Activated T-cell treated with anti-CD3 and anti-CD28 coated beads, Interleukin-2, amount 50 U/mL, for 72 hours (primary cell): ENCODE results near the gene EBP. TPM values are rescaled to one million over a fixed set of nuclear protein-coding genes. Genes with fewer than 3 reads are reported as not detected.

Source experiments
- ATAC-seq, 2 donors: fragments of 150-1000 bp; cut with Tn5 transposase; replicated peaks in 1 of 2; 2 replicates each; pipeline ENCODE4 v1.10.0; 2021; ENCODE audit warnings: moderate library complexity in 2 of 2, mild to moderate bottlenecking in 1 of 2
- DNase-seq, 2 donors: peaks; one replicate each; pipeline ENCODE4 v3.0.0; 2021 to 2022; ENCODE audit warnings: mixed read lengths in 1 of 2
- H3K27ac Mint-ChIP-seq: one replicate; pipeline ENCODE4 v1.8.0; 2022; ENCODE audit warnings: mild to moderate bottlenecking, moderate library complexity, mixed read lengths
- H3K27me3 Mint-ChIP-seq: one replicate; pipeline ENCODE4 v1.8.0; 2022; ENCODE audit warnings: low read depth, mixed read lengths
- H3K36me3 Mint-ChIP-seq, 2 donors: one replicate each; pipeline ENCODE4 v1.8.0; 2022; ENCODE audit warnings: mixed read lengths in 2 of 2, mild to moderate bottlenecking in 1 of 2; ENCODE audit not compliant: insufficient read depth in 2 of 2
- H3K4me1 Mint-ChIP-seq: one replicate; pipeline ENCODE4 v1.8.0; 2022; ENCODE audit warnings: low read depth, mixed read lengths
- H3K4me3 Mint-ChIP-seq, 2 donors: one replicate each; pipeline ENCODE4 v1.8.0; 2022; ENCODE audit warnings: mild to moderate bottlenecking in 2 of 2, mixed read lengths in 2 of 2, moderate library complexity in 2 of 2
- H3K9me3 Mint-ChIP-seq, 2 donors: one replicate each; pipeline ENCODE4 v1.8.0; 2022; ENCODE audit warnings: mixed read lengths in 2 of 2
- total RNA-seq, 2 donors: library from RNA; stranded (reverse); gene quantifications; one replicate each; pipeline ENCODE4 v1.2.3, GENCODE V29; 2022

EBP gene
- total RNA-seq = 100 to 1,000 TPM; 112 to 113 TPM

DNA sequence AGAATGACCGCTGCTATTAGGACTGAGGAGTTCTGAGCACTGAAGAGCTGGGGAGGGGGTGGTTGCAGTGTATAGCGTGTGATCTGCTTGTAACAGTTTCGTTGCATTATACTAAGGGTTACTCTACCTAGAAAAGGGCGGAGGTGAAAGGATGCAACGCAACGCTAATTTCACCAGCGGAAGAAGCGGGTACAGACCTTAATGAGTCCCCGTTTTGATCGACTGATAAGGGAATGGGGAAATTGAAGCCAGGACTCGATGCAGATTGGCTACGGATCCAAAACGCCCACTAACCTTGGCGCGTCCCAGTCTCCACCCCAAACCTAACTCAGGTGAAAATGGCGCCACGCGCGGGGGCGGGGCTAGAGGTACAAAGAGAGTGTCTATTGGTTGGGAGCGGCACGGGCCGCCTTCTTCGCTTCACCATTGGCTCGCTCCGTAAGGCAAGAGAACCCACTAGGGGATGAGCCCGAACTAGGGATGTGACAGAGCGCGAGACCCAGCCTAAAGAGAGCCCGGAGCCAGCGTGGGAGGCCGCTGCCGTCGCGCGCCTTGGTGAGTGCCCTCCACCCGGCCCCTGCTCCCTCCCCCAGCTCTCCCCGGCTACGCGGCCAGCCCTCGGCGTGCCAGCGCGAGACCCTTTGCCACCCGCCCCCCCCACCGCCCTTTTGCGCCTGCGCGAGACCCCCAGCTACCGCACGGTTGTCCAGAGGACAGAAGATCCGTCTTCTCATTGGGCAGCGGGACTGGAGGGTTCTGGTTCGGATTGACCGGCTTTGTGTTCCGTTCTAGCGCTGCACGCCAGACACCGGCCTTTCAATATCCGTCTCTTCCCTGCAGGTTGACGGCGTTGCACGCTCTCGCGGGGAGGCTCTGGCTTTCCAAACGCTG is at the start of gene EBP:
TSS of gene EBP (plus strand) at position 456 of the 891 bp plus-strand sequence. CDS start 1,964 bp downstream, outside the sequence.
- Mint-ChIP-seq H3K4me3 (peak within 1 kb of the TSS; percentile 86 to 91), H3K27me3 (no peaks in the 10 kb centered on the region), H3K27ac (peak within 1 kb of the TSS; percentile 95), H3K9me3 (no peaks in the 10 kb centered on the region), H3K36me3 (peaks cover 8 to 11% of the 10 kb centered on the region in 2 donors), H3K4me1 (peaks cover 22% of the 10 kb centered on the region)
- ATAC-seq (peak; percentile 95 to 96), DNase-seq (peak; percentile 94 to 95)

DNA sequence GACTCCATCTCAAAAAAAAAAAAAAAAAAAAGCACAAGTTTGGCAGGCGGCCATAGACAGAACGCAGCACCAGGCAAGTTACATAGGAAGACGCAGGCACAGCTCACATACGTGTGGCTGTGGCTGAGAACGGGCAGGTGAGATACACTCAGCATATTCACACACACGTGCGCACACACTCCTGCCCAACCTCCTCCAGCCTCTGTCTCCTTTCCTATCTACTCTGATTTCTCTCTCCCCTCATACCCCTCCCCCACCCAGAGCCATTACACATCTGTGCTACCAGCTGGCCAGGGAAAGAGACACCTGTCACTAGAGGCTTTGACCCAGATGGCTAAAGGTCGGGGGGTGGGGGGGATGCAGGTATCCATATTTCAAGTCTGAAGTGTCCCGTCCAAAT is 49.4 kb upstream of the EBP start:
- Mint-ChIP-seq H3K36me3 (peaks cover 7 to 9% of the 10 kb centered on the region in 2 donors), H3K27me3 (peaks cover 10% of the 10 kb centered on the region), H3K4me1 (peaks cover 32% of the 10 kb centered on the region), H3K9me3 (no peaks in the 10 kb centered on the region), H3K4me3 (no peak overlapping the region), H3K27ac (no peak overlapping the region)
- ATAC-seq (no peak), DNase-seq (no peak)

GRCh38 chrX:48472851-48473703 is 48.5 kb upstream of the EBP start:
- peaks cover 4% of the 10 kb centered on the region for H3K27me3 Mint-ChIP-seq
- no peak for DNase-seq
- H3K9me3 Mint-ChIP-seq = no peaks in the 10 kb centered on the region
- ATAC-seq = no peak
- peaks cover 4 to 8% of the 10 kb centered on the region in 2 donors for H3K36me3 Mint-ChIP-seq
- no peak overlapping the region for H3K4me3 Mint-ChIP-seq
- peaks cover 32% of the 10 kb centered on the region for H3K4me1 Mint-ChIP-seq
- no peak overlapping the region for H3K27ac Mint-ChIP-seq

- Mint-ChIP-seq H3K4me3 (no peak overlapping the region), H3K27ac (no peak overlapping the region), H3K36me3 (peaks cover 4 to 8% of the 10 kb centered on the region in 2 donors), H3K9me3 (no peaks in the 10 kb centered on the region), H3K4me1 (peaks cover 37% of the 10 kb centered on the region), H3K27me3 (peaks cover 4% of the 10 kb centered on the region)
- ATAC-seq (no peak), DNase-seq (no peak)
Measured at GRCh38 chrX:48473704-48473990, 48.0 kb upstream of the EBP start.

DNA sequence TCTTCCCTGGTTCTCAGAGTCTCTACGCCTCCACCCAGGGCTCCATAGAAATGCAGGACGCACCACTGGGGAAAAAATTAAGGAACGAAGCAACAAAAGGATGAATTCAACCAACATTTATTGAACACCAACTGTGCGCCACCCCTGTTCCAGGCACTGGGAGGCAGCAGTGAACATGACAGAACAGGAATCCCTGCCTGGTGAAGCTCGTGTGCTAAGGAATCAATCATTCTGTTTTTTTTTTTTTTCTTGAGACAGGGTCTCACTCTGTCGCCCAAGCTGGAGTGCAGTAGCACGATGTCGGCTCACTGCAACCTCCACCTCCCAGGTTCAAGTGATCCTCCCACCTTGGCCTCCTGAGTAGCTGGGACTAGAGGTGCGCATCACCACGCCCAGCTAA is 47.5 kb upstream of the EBP start:
- H3K4me1 Mint-ChIP-seq = peaks cover 37% of the 10 kb centered on the region
- H3K27ac Mint-ChIP-seq = no peak overlapping the region
- H3K9me3 Mint-ChIP-seq = no peaks in the 10 kb centered on the region
- ATAC-seq = no peak
- peaks cover 3 to 8% of the 10 kb centered on the region in 2 donors for H3K36me3 Mint-ChIP-seq
- peak; percentile 9 to 21 for DNase-seq
- peak overlapping the region in 1 of 2 donors; percentile 29 for H3K4me3 Mint-ChIP-seq
- peaks cover 4% of the 10 kb centered on the region for H3K27me3 Mint-ChIP-seq

GRCh38 chrX:48474581-48474980 is 47.0 kb upstream of the EBP start:
- Mint-ChIP-seq H3K27me3 (peaks cover 4% of the 10 kb centered on the region), H3K9me3 (no peaks in the 10 kb centered on the region), H3K36me3 (peaks cover 1 to 10% of the 10 kb centered on the region in 2 donors), H3K4me1 (peaks cover 33% of the 10 kb centered on the region), H3K27ac (no peak overlapping the region), H3K4me3 (peak overlapping the region; percentile 94 to 97)
- ATAC-seq (no peak), DNase-seq (no peak)

- Mint-ChIP-seq H3K9me3 (no peaks in the 10 kb centered on the region), H3K4me3 (peak overlapping the region; percentile 94 to 97), H3K4me1 (peaks cover 29% of the 10 kb centered on the region), H3K36me3 (peaks cover 1 to 10% of the 10 kb centered on the region in 2 donors), H3K27ac (peak overlapping the region; percentile 97), H3K27me3 (peaks cover 4% of the 10 kb centered on the region)
- DNase-seq (no peak), ATAC-seq (no peak)
Measured at GRCh38 chrX:48475296-48475695, 46.3 kb upstream of the EBP start.

- no peaks in the 10 kb centered on the region for H3K9me3 Mint-ChIP-seq
- peaks cover 1 to 14% of the 10 kb centered on the region in 2 donors for H3K36me3 Mint-ChIP-seq
- peaks cover 29% of the 10 kb centered on the region for H3K4me1 Mint-ChIP-seq
- DNase-seq (peak; percentile 77 to 87), ATAC-seq (peak; percentile 94 to 95)
- peak within 1 kb of the TSS; percentile 97 for H3K27ac Mint-ChIP-seq
- H3K27me3 Mint-ChIP-seq = peaks cover 4% of the 10 kb centered on the region
- peak within 1 kb of the TSS; percentile 94 to 97 for H3K4me3 Mint-ChIP-seq
Measured at GRCh38 chrX:48475774-48476577, 45.6 kb upstream of the EBP start, which contains the start of gene FTSJ1. Gene FTSJ1 (plus strand): TSS chrX:48476199. CDS start chrX:48478048, 1,849 bp downstream.

DNA sequence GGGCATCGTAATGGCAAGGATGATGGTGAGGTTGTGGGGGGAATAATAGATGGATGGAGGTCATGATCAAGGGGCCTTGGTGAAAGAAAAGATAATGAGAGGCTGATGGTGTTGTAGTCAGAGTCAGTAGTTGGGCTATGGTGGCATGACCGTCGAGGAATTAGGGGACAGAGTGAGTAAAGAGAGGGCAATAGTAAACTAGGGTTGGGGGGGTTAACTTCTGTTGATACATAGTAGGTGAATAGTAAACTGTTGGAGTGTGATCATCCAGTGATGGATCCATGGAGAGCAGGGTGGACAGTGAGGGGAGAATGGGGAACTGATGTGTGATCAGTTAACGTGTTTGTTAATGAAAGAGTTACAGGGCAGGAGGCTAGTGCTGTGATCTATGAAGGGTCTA is 44.7 kb upstream of the EBP start:
- Mint-ChIP-seq H3K27ac (peak overlapping the region; percentile 97), H3K9me3 (no peaks in the 10 kb centered on the region), H3K27me3 (no peaks in the 10 kb centered on the region), H3K4me1 (peaks cover 29% of the 10 kb centered on the region), H3K4me3 (peak overlapping the region; percentile 94 to 97), H3K36me3 (peaks cover 1 to 14% of the 10 kb centered on the region in 2 donors)
- ATAC-seq (no peak), DNase-seq (no peak)

GRCh38 chrX:48477960-48478755 is 43.5 kb upstream of the EBP start:
- no peak for DNase-seq
- Mint-ChIP-seq H3K27me3 (no peaks in the 10 kb centered on the region), H3K9me3 (no peaks in the 10 kb centered on the region), H3K27ac (peak overlapping the region; percentile 97), H3K4me3 (peak overlapping the region; percentile 94 to 97), H3K4me1 (peaks cover 29% of the 10 kb centered on the region), H3K36me3 (peaks cover 1 to 14% of the 10 kb centered on the region in 2 donors)
- ATAC-seq = no peak

GRCh38 chrX:48478806-48479205 is 42.8 kb upstream of the EBP start:
- Mint-ChIP-seq H3K4me3 (no peak overlapping the region), H3K27me3 (no peaks in the 10 kb centered on the region), H3K9me3 (no peaks in the 10 kb centered on the region), H3K36me3 (peaks cover 1 to 14% of the 10 kb centered on the region in 2 donors), H3K27ac (peak overlapping the region; percentile 27), H3K4me1 (peaks cover 29% of the 10 kb centered on the region)
- ATAC-seq (no peak), DNase-seq (no peak)

- no peak for ATAC-seq
- Mint-ChIP-seq H3K27ac (peak overlapping the region; percentile 27), H3K27me3 (no peaks in the 10 kb centered on the region)
Measured at GRCh38 chrX:48480142-48480541, 41.5 kb upstream of the EBP start.

More at GRCh38 chrX:48480142-48480541, 41.5 kb upstream of the EBP start:
- H3K4me3 Mint-ChIP-seq = no peak overlapping the region
- peaks cover 25% of the 10 kb centered on the region for H3K4me1 Mint-ChIP-seq
- no peaks in the 10 kb centered on the region for H3K9me3 Mint-ChIP-seq
- H3K36me3 Mint-ChIP-seq = peaks cover 1 to 14% of the 10 kb centered on the region in 2 donors
- no peak for DNase-seq
